GM08714 (cell line): ENCODE measurements around the gene NBL1.
A peak's percentile ranks its signal among the peaks of the same experiment; 100 is the strongest.

Source experiments
- H3K4me3 ChIP-seq: fragments of 200-500 bp; sonication (Bioruptor generic); 2 replicates; pipeline ENCODE4 v1.5.1; 2014; ENCODE audit warnings: mild to moderate bottlenecking, low read length, inconsistent platforms
- ZNF274 ChIP-seq: IDR thresholded peaks from 2 replicates; pipeline ENCODE4 v1.6.1; 2012; ENCODE audit warnings: mild to moderate bottlenecking, low read depth, low read length

The NBL1 gene

GRCh38 chr1:19664453-19665185 is 20.5 kb downstream of the NBL1 start, which contains the start of gene HTR6:
Gene HTR6, plus strand, starts transcription at chr1:19664875. Its CDS starts 879 bp downstream, at chr1:19665754.
- peak within 1 kb of the TSS; percentile 3; the same call in 1 of the 2 replicates for H3K4me3 ChIP-seq
- TF ChIP-seq ZNF274, result no peak

- no peak for TF ChIP-seq ZNF274
- no peak overlapping the region; the same call in 1 of the 2 replicates for H3K4me3 ChIP-seq
Observed at GRCh38 chr1:19665186-19665495, 21.0 kb downstream of the NBL1 start.

GRCh38 chr1:19665496-19666465 is 21.7 kb downstream of the NBL1 start:
- TF ChIP-seq ZNF274, result no peak
- no peak overlapping the region for H3K4me3 ChIP-seq

GRCh38 chr1:19668888-19669287 is 24.8 kb downstream of the NBL1 start:
- TF ChIP-seq ZNF274, result no peak
- no peak overlapping the region for H3K4me3 ChIP-seq

GRCh38 chr1:19670787-19671186 is 26.7 kb downstream of the NBL1 start:
- no peak overlapping the region for H3K4me3 ChIP-seq

GRCh38 chr1:19672237-19672636 is 28.1 kb downstream of the NBL1 start:
- TF ChIP-seq ZNF274, result no peak
- H3K4me3 ChIP-seq, result no peak overlapping the region

More at GRCh38 chr1:19670787-19671186, 26.7 kb downstream of the NBL1 start:
- TF ChIP-seq ZNF274, result no peak

GRCh38 chr1:19675797-19676196 is 31.7 kb downstream of the NBL1 start:
- H3K4me3 ChIP-seq, result no peak overlapping the region
- TF ChIP-seq ZNF274, result no peak

GRCh38 chr1:19676438-19676922 is 32.4 kb downstream of the NBL1 start:
- no peak overlapping the region for H3K4me3 ChIP-seq
- TF ChIP-seq ZNF274, result no peak

GRCh38 chr1:19678493-19678892 is 34.4 kb downstream of the NBL1 start:
- TF ChIP-seq ZNF274, result no peak

GRCh38 chr1:19678931-19679453 is 34.9 kb downstream of the NBL1 start:
- no peak for TF ChIP-seq ZNF274

More at GRCh38 chr1:19678493-19678892, 34.4 kb downstream of the NBL1 start:
- no peak overlapping the region for H3K4me3 ChIP-seq

GRCh38 chr1:19679691-19680090 is 35.6 kb downstream of the NBL1 start:
- no peak for TF ChIP-seq ZNF274
- H3K4me3 ChIP-seq, result no peak overlapping the region

More at GRCh38 chr1:19678931-19679453, 34.9 kb downstream of the NBL1 start:
- H3K4me3 ChIP-seq, result no peak overlapping the region

GRCh38 chr1:19680644-19681043 is 36.5 kb downstream of the NBL1 start:
- TF ChIP-seq ZNF274, result no peak
- no peak overlapping the region for H3K4me3 ChIP-seq

- no peak overlapping the region for H3K4me3 ChIP-seq
- TF ChIP-seq ZNF274, result no peak
Observed at GRCh38 chr1:19682257-19682656, 38.1 kb downstream of the NBL1 start.

- no peak for TF ChIP-seq ZNF274
Observed at GRCh38 chr1:19682901-19683300, 38.8 kb downstream of the NBL1 start.

More at GRCh38 chr1:19682901-19683300, 38.8 kb downstream of the NBL1 start:
- no peak overlapping the region for H3K4me3 ChIP-seq
